Tibial nerve (tissue), 4 donors: ENCODE measurements around the gene FOXL2NB.

Experiments
- EP300 ChIP-seq, 2 donors: sonication (generic); formaldehyde crosslinking; IDR thresholded peaks; one replicate each; pipeline ENCODE4 v1.6.1; 2017; ENCODE audit warnings: antibody characterized with exemption in 2 of 2, mild to moderate bottlenecking in 1 of 2
- POLR2A ChIP-seq, 2 donors: fragments of 450-650 bp; IDR thresholded peaks; one replicate each; pipeline ENCODE4 v1.6.1; 2017; ENCODE audit warnings: antibody characterized with exemption in 2 of 2, mild to moderate bottlenecking in 2 of 2, moderate library complexity in 2 of 2
- TF ChIP-seq, protein P1 (sequence below), 5 experiments: fragments of 200-600 bp in 3 of 5; fragments of 450-650 bp in 2 of 5; sonication (generic) in 3 of 5; IDR thresholded peaks; one replicate each; pipeline ENCODE4 v1.5.1; 2016 to 2019; ENCODE audit warnings: antibody characterized with exemption in 5 of 5, mild to moderate bottlenecking in 3 of 5, moderate library complexity in 2 of 5

DNA sequence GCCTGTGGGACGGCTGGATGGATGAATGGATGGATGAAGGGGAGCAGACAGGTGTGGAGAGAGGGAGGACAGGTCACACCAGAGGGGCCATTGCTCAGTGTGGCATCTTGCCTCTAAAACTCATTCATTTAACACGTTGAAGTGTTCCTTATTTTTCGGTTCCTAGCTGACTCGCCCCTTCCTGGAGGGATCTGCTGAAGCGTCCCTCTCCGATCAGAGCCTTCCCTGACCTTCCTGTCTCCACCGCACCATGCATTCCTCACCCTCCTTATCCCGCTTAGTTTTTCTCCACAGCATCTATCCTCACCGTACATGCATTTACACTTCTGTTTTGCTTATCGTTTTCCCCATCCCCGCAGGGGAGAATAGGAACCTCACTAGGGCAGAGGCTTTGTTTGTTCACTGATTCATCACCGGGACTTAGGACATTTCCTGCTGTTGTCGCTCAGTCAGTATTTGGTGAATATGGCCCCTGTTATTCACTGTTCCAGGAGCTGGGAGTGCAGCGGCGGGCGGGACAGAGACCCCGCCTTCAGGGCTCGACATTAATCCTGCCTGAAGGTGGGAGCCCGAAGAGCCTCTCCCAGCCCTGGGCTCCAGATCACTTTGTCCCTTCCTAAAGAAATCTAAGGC lies 32.0 kb upstream of the FOXL2NB start:
- TF ChIP-seq POLR2A (IDR thresholded peaks at IDR 0.05) (no peak), EP300 (IDR thresholded peaks at IDR 0.05) (no peak)
- TF ChIP-seq, protein P1, sequence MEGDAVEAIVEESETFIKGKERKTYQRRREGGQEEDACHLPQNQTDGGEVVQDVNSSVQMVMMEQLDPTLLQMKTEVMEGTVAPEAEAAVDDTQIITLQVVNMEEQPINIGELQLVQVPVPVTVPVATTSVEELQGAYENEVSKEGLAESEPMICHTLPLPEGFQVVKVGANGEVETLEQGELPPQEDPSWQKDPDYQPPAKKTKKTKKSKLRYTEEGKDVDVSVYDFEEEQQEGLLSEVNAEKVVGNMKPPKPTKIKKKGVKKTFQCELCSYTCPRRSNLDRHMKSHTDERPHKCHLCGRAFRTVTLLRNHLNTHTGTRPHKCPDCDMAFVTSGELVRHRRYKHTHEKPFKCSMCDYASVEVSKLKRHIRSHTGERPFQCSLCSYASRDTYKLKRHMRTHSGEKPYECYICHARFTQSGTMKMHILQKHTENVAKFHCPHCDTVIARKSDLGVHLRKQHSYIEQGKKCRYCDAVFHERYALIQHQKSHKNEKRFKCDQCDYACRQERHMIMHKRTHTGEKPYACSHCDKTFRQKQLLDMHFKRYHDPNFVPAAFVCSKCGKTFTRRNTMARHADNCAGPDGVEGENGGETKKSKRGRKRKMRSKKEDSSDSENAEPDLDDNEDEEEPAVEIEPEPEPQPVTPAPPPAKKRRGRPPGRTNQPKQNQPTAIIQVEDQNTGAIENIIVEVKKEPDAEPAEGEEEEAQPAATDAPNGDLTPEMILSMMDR (IDR thresholded peaks at IDR 0.05) = no peak
